Stomach (tissue), 9 donors: ENCODE results near the gene FAM177B. TPM values are rescaled to one million over a fixed set of nuclear protein-coding genes. Genes with fewer than 3 reads are reported as not detected.

Experiments used
- DNase-seq, 2 donors: peaks; one replicate each; pipeline versions ENCODE4 v3.0.0 to v3.0.0-alpha.2; 2013 to 2019
- H3K27ac ChIP-seq, 5 donors: fragments of 200-600 bp in 4 of 5; sonication (generic) in 4 of 5; one replicate each; pipeline ENCODE4 v1.5.1; 2013 to 2019; ENCODE audit warnings: mild to moderate bottlenecking in 1 of 5, moderate library complexity in 1 of 5
- H3K27me3 ChIP-seq, 3 donors: fragments of 200-600 bp; sonication (generic); one replicate each; pipeline ENCODE4 v1.5.1; 2017 to 2019; ENCODE audit warnings: mixed run types in 1 of 3
- H3K36me3 ChIP-seq, 4 donors: fragments of 200-600 bp; sonication (generic); 1 replicate in 3 of 4; 2 replicates in 1 of 4; pipeline ENCODE4 v1.5.1; 2016 to 2019
- H3K4me1 ChIP-seq, 4 donors: fragments of 200-600 bp; sonication (generic); one replicate each; pipeline ENCODE4 v1.5.1; 2016 to 2019
- H3K4me3 ChIP-seq, 4 donors: fragments of 200-600 bp; sonication (generic) in 3 of 4; one replicate each; pipeline ENCODE4 v1.5.1; 2016 to 2019; ENCODE audit warnings: mild to moderate bottlenecking in 1 of 4
- H3K9me3 ChIP-seq, 4 donors: fragments of 200-600 bp; sonication (generic); one replicate each; pipeline ENCODE4 v1.5.1; 2016 to 2019
- EP300 ChIP-seq: sonication (generic); formaldehyde crosslinking; IDR thresholded peaks from one replicate; pipeline ENCODE4 v1.6.1; 2017; ENCODE audit warnings: antibody characterized with exemption
- POLR2A ChIP-seq, 4 donors: fragments of 450-650 bp; IDR thresholded peaks; one replicate each; pipeline ENCODE4 v1.6.1; 2016; ENCODE audit warnings: antibody characterized with exemption in 4 of 4, control low read depth in 2 of 4, mild to moderate bottlenecking in 1 of 4, moderate library complexity in 1 of 4
- POLR2AphosphoS5 ChIP-seq, 3 donors: sonication (generic); formaldehyde crosslinking; IDR thresholded peaks; one replicate each; pipeline ENCODE4 v1.6.1; 2016; ENCODE audit warnings: antibody characterized with exemption in 3 of 3
- whole genome bisulfite sequencing, 5 donors: extraction: QIAGEN DNeasy Blood & Tissue Kit in 3 of 5; methylation state at CpG; one replicate each; pipeline versions ENCODE4 v1.1.5 to v1.1.7; 2013 to 2018; 5-methylcytosine and 5-hydroxymethylcytosine counted together
- intact Hi-C: fragments of 100-400 bp; cut with DNase I; formaldehyde crosslinking; loops from one replicate; pipeline ENCODE4 v1.15.1; 2023; ENCODE audit warnings: low total_unique reads
- polyA plus RNA-seq, 3 donors: library from polyadenylated mRNA; stranded (reverse); fragments of 200-250 nt; gene quantifications; one replicate each; pipeline ENCODE4 v1.2.3, GENCODE V29; 2013
- total RNA-seq, 5 donors: library from RNA; depleted of rRNA; stranded (reverse); fragments of >200 nt; gene quantifications; one replicate each; pipeline versions ENCODE4 v1.1.0 to v1.2.3, GENCODE V29; 2014 to 2016
- TF ChIP-seq, protein P1 (sequence below), 7 experiments: fragments of 450-650 bp in 4 of 7; fragments of 200-600 bp in 3 of 7; sonication (generic) in 3 of 7; IDR thresholded peaks; one replicate each; pipeline ENCODE4 v1.5.1; 2016 to 2019; ENCODE audit warnings: antibody characterized with exemption in 7 of 7, control low read depth in 2 of 7, mild to moderate bottlenecking in 1 of 7
- donor health status: healthy with polysubstance abuse.
- donor health status: Bipolar disorder and iron deficiency.
- donor health status: healthy.

FAM177B gene
- total and polyA plus RNA-seq, 8 donors = 2.0 to 53.9 (median 13.9) TPM; not detected in 2

DNA sequence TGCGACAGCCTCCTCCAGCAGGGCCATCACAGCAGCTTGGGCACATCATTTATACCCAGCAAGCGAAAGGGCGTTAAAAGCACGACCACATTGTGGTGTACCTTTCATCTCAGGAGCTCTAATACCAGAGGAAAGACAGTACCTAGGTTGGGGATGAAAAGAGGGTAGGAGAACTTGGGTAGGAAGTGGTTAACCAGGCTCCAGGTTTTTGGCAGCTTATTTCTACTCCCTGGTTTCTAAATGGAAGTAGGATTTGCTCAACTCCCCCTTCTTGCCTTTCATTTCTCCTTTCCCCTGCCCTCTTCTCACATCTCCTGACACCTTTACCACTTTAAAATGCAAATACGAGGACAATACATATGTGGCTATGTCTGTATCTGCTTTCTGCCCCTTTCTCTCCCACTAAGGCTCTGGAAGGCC lies 30.2 kb downstream of the FAM177B start:
- DNase-seq = no peak

DNA sequence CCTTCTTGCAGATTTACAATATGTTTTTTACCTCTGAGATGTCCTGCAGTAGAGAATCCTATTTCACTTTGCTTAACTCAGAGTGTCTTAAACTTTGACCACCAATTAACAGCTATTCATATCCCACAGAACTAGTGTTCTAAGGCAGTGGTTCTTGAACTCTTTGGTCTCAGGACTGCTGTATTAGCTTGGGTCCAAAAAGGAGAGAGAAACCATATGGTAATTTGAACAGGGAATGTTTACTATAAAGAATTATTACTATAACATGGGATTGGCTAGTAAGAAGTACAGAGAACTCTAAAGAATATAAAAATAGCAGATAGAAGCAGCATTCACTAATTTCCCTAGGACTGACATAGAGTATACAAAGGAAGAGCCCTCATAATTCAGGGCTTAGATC lies 31.6 kb downstream of the FAM177B start:
- TF ChIP-seq, protein P1, sequence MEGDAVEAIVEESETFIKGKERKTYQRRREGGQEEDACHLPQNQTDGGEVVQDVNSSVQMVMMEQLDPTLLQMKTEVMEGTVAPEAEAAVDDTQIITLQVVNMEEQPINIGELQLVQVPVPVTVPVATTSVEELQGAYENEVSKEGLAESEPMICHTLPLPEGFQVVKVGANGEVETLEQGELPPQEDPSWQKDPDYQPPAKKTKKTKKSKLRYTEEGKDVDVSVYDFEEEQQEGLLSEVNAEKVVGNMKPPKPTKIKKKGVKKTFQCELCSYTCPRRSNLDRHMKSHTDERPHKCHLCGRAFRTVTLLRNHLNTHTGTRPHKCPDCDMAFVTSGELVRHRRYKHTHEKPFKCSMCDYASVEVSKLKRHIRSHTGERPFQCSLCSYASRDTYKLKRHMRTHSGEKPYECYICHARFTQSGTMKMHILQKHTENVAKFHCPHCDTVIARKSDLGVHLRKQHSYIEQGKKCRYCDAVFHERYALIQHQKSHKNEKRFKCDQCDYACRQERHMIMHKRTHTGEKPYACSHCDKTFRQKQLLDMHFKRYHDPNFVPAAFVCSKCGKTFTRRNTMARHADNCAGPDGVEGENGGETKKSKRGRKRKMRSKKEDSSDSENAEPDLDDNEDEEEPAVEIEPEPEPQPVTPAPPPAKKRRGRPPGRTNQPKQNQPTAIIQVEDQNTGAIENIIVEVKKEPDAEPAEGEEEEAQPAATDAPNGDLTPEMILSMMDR (IDR thresholded peaks at IDR 0.05) = no peak
- TF ChIP-seq POLR2A (IDR thresholded peaks at IDR 0.05) (no peak), POLR2AphosphoS5 (IDR thresholded peaks at IDR 0.05) (no peak), EP300 (no peak)
- Histone ChIP-seq H3K9me3 (peaks cover 0 to 14% (median 10%) of the 10 kb centered on the region in 4 donors), H3K4me3 (no peak overlapping the region), H3K27ac (no peak overlapping the region), H3K36me3 (no peaks in the 10 kb centered on the region), H3K4me1 (no peaks in the 10 kb centered on the region), H3K27me3 (no peaks in the 10 kb centered on the region)
- DNase-seq = no peak
- intact Hi-C loops = no loop called here

More for the DNA sequence above, 30.2 kb downstream of the FAM177B start:
- H3K4me1 ChIP-seq = no peaks in the 10 kb centered on the region
- no peak overlapping the region for H3K4me3 ChIP-seq
- TF ChIP-seq POLR2A (IDR thresholded peaks at IDR 0.05) = no peak
- TF ChIP-seq POLR2AphosphoS5 (IDR thresholded peaks at IDR 0.05) = no peak
- TF ChIP-seq EP300 = no peak
- TF ChIP-seq, protein P1 (IDR thresholded peaks at IDR 0.05) = no peak
- WGBS, 5 donors = 78 to 84% (median 82%) methylated on average over 5 of the region's 5 CpGs
- H3K27ac ChIP-seq = no peak overlapping the region
- peaks cover 0 to 14% (median 10%) of the 10 kb centered on the region in 4 donors for H3K9me3 ChIP-seq
- H3K27me3 ChIP-seq = no peaks in the 10 kb centered on the region
- intact Hi-C loops = no loop called here
- H3K36me3 ChIP-seq = no peaks in the 10 kb centered on the region

DNA sequence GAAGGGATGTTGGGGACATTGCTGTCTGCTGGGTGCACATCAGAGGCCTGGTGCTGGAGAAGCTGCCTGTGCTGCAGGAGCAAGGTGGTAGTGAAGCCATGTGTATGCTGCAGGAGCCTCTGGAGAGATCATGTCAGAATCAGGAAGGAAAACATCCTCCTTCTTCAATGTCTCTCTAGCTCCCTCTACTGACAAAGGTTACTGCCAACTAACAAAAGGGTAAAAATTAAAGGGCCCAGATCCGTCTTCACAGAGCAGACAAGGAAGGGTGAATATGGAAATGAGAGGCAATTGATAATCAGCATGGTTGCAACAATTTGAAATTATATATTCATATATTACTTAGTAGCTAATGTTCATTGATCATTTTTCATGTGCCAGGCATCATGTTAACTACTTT lies 32.2 kb downstream of the FAM177B start:
- no peak overlapping the region for H3K27ac ChIP-seq
- no peaks in the 10 kb centered on the region for H3K27me3 ChIP-seq
- H3K36me3 ChIP-seq = no peaks in the 10 kb centered on the region
- intact Hi-C loops = no loop called here
- no peaks in the 10 kb centered on the region for H3K4me1 ChIP-seq
- TF ChIP-seq EP300 (no peak), POLR2A (IDR thresholded peaks at IDR 0.05) (no peak), POLR2AphosphoS5 (IDR thresholded peaks at IDR 0.05) (no peak)
- TF ChIP-seq, protein P1 (IDR thresholded peaks at IDR 0.05) = no peak
- DNase-seq = no peak
- H3K4me3 ChIP-seq = no peak overlapping the region
- 82 to 94% (median 92%) methylated on average over 1 of the region's 1 CpG for WGBS, 5 donors
- peaks cover 0 to 14% (median 10%) of the 10 kb centered on the region in 4 donors for H3K9me3 ChIP-seq

DNA sequence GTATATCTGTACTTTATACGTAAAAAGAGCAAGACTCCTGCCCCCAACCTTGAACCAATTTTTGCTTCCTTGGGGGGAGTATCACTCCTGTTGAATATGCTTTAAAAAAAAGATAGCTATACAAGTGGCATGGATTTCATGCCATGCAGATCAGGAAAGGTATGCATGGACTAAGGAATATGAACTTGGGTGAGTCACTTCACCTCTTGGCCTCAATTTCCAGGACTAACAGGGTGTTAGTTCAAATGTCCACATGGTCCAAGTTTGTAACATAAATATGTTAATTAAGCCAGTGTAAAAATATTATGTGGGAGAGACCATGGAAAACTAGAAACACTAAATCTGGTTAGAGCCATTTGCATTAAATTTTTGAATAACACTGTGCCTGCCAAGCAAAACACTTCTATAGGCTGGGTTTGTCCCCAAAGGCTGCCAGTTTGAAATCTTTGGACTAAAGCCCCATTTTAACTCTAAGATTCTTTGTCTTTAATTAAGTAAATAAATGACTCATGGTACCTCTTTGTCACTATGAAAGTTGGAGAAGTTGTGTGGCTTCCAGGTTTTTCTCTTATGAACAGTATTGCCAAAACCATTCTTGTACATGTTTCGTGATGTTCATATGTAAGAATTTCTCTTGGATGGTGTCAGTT lies 33.1 kb downstream of the FAM177B start:
- TF ChIP-seq EP300 (no peak), POLR2A (IDR thresholded peaks at IDR 0.05) (no peak), POLR2AphosphoS5 (IDR thresholded peaks at IDR 0.05) (no peak)
- TF ChIP-seq, protein P1 (IDR thresholded peaks at IDR 0.05) = no peak
- intact Hi-C loops = no loop called here
- Histone ChIP-seq H3K4me3 (no peak overlapping the region), H3K27ac (no peak overlapping the region), H3K9me3 (peaks cover 0 to 14% (median 10%) of the 10 kb centered on the region in 4 donors), H3K4me1 (no peaks in the 10 kb centered on the region), H3K36me3 (no peaks in the 10 kb centered on the region), H3K27me3 (no peaks in the 10 kb centered on the region)
- WGBS, 5 donors = 64 to 87% (median 81%) methylated on average over 2 of the region's 2 CpGs
- no peak for DNase-seq
